AG10803 (cell line): ENCODE data around the gene DGKG.

ENCODE experiments used
- DNase-seq: peaks from one replicate; pipeline ENCODE4 v3.0.0; 2010; ENCODE audit warnings: low read depth
- H3K4me3 ChIP-seq: 2 replicates; pipeline ENCODE4 v1.5.1; 2011; ENCODE audit warnings: mild to moderate bottlenecking, low read length, control low read depth
- TF ChIP-seq, protein P1 (sequence below): conservative IDR thresholded peaks from 2 replicates; pipeline ENCODE4 v1.5.1; 2011; ENCODE audit warnings: mild to moderate bottlenecking, low read length, control low read depth, inconsistent platforms

Gene DGKG

GRCh38 chr3:186381424-186382216 is 19.6 kb upstream of the DGKG start:
- H3K4me3 ChIP-seq: no peak overlapping the region
- no peak for DNase-seq
- TF ChIP-seq, protein P1, sequence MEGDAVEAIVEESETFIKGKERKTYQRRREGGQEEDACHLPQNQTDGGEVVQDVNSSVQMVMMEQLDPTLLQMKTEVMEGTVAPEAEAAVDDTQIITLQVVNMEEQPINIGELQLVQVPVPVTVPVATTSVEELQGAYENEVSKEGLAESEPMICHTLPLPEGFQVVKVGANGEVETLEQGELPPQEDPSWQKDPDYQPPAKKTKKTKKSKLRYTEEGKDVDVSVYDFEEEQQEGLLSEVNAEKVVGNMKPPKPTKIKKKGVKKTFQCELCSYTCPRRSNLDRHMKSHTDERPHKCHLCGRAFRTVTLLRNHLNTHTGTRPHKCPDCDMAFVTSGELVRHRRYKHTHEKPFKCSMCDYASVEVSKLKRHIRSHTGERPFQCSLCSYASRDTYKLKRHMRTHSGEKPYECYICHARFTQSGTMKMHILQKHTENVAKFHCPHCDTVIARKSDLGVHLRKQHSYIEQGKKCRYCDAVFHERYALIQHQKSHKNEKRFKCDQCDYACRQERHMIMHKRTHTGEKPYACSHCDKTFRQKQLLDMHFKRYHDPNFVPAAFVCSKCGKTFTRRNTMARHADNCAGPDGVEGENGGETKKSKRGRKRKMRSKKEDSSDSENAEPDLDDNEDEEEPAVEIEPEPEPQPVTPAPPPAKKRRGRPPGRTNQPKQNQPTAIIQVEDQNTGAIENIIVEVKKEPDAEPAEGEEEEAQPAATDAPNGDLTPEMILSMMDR: no peak

DNA sequence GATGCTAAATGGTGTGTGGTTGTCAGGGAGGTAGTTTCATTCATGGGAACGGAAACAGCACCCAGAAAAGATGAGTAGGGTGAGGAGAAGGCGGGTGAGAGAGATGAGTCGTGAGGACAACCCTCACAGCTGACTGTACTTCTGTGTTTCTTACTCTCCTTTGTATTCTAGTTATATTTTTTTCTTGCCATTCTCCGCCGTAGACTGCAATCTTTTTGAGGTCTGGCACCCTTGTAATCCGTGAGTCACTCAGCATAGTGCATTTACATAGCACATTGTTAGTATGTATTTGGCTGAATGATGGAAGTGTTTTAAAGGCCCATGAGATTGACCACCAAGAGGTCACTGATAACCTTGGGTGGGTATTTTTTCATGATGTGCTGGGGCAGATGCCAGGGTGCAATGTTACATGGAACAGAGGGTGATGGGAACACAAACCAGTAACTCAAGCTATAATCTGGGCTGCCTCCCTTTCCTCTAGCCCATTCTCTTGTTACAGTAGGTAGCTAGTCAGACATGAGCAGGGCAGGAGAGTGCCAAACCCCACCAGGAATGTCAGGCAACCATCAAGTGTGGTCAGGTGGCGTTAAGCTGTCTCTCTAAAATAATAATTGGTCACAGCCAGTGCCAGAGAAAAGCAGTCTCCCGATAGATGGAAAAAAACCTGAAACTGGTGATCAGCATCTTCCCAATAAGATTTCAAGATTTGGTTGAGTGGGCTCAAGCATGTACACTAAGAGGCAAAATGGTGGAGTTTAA is 18.8 kb upstream of the DGKG start:
- no peak overlapping the region for H3K4me3 ChIP-seq
- TF ChIP-seq, protein P1: no peak
- no peak for DNase-seq

GRCh38 chr3:186375443-186375842 is 13.4 kb upstream of the DGKG start:
- TF ChIP-seq, protein P1: no peak
- no peak for DNase-seq
- H3K4me3 ChIP-seq: no peak overlapping the region

DNA sequence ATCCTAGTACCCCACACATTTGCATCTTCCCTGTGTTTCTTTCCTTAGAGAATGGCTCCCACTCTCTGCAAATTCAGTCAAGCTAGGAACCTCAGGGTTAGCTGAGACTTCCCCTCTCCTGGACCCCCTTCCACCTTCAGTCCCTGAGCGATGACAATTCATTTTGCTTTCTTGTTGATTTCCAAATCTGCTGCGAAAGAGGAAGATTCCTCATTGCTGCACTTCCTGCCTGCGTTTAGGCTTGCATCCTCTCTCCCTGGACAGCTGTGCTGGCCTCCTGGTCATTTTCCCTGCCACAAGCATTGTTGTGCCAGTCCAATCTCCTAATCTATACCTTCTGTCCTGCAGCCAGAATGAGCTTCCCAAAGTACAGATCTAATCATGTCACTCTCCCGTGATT is 12.3 kb upstream of the DGKG start:
- DNase-seq: no peak
- H3K4me3 ChIP-seq: no peak overlapping the region
- TF ChIP-seq, protein P1: no peak

GRCh38 chr3:186369217-186369616 is 7.2 kb upstream of the DGKG start:
- no peak for DNase-seq
- no peak overlapping the region for H3K4me3 ChIP-seq
- TF ChIP-seq, protein P1: no peak

GRCh38 chr3:186368717-186369116 is 6.7 kb upstream of the DGKG start:
- no peak for DNase-seq
- H3K4me3 ChIP-seq: no peak overlapping the region
- TF ChIP-seq, protein P1: no peak

- TF ChIP-seq, protein P1: no peak
- no peak overlapping the region for H3K4me3 ChIP-seq
- no peak for DNase-seq
Observed at GRCh38 chr3:186368176-186368575, 6.1 kb upstream of the DGKG start.
